HepG2 (cell line): ENCODE data around the gene TOP3B. TPM values are rescaled to one million over a fixed set of nuclear protein-coding genes. Genes with fewer than 3 reads are reported as not detected.

ENCODE experiments used
- ATAC-seq: fragments of 200-7000 bp; cut with Tn5 transposase; 3 replicates; pipeline ENCODE4 v1.9.1; 2020; ENCODE audit warnings: mild to moderate bottlenecking, moderate library complexity
- BruUV-seq: library from RNA; stranded (reverse); fragments of 400-500 nt; replicated peaks from 2 replicates; lab custom pipeline; 2021; lab: Mats Ljungman, UMichigan
- CTCF ChIA-PET: fragments of 300-600 bp; formaldehyde crosslinking; extraction: SDS; loops from one replicate; lab custom pipeline; 2021; ENCODE audit warnings: low total read pairs, inconsistent platforms, low intra/inter-chr PET ratio; lab: Yijun Ruan, JAX
- POLR2A ChIA-PET: fragments of 350-600 bp; sonication (Branson Sonifier 250); formaldehyde crosslinking; loops from one replicate; lab custom pipeline; 2020; ENCODE audit warnings: antibody characterized with exemption, inconsistent platforms; lab: Yijun Ruan, JAX
- DNase-seq: peaks from one replicate; pipeline ENCODE4 v3.0.0-alpha.2; 2015; ENCODE audit warnings: low spot score
- FAIRE-seq: peaks from 3 replicates; lab custom pipeline; 2011; peaks lifted over from hg19 to GRCh38; lab: Jason Lieb, UNC
- H2AFZ ChIP-seq: one replicate; pipeline ENCODE4 v1.6.1; 2011; ENCODE audit warnings: low read length, inconsistent platforms
- H3K27ac ChIP-seq: fragments of 300-600 bp; 3 replicates; pipeline ENCODE4 v1.8.0; 2011; ENCODE audit warnings: mixed run types, mild to moderate bottlenecking, mixed read lengths, low read length, inconsistent platforms; ENCODE audit not compliant: insufficient read depth; ENCODE audit errors: extremely low read length
- H3K27me3 ChIP-seq, 2 experiments: fragments of 200-600 bp in 1 of 2; 2 replicates in 1 of 2; 3 replicates in 1 of 2; pipeline versions ENCODE4 v1.6.0 to v1.8.0; 2011; ENCODE audit warnings: low read length in 2 of 2, mild to moderate bottlenecking in 2 of 2, moderate library complexity in 2 of 2, inconsistent platforms in 1 of 2; ENCODE audit not compliant: insufficient read depth in 2 of 2, control insufficient read depth in 1 of 2
- H3K36me3 ChIP-seq, 2 experiments: fragments of 200-600 bp in 1 of 2; replicated peaks in 1 of 2; 2 replicates in 1 of 2; 3 replicates in 1 of 2; pipeline versions ENCODE4 v1.5.1 to v1.8.0; 2011; ENCODE audit warnings: low read length in 2 of 2, inconsistent platforms in 1 of 2; ENCODE audit not compliant: insufficient read depth in 2 of 2, control insufficient read depth in 1 of 2
- H3K4me1 ChIP-seq: 2 replicates; pipeline ENCODE4 v1.5.1; 2012; ENCODE audit warnings: low read length, inconsistent platforms; ENCODE audit not compliant: insufficient read depth
- H3K4me2 ChIP-seq: 2 replicates; pipeline ENCODE4 v1.6.0; 2011; ENCODE audit warnings: low read depth, low read length, inconsistent platforms
- H3K4me3 ChIP-seq, 3 experiments: fragments of 200-600 bp in 1 of 3; sonication (generic), shearing (Covaris generic) in 1 of 3; replicated peaks in 1 of 3; 2 replicates each; pipeline ENCODE4 v1.5.1; 2011 to 2016; ENCODE audit warnings: low read length in 3 of 3, inconsistent platforms in 2 of 3, low read depth in 2 of 3, mild to moderate bottlenecking in 2 of 3, control low read depth in 1 of 3, mixed read lengths in 1 of 3; ENCODE audit not compliant: insufficient read depth in 1 of 3
- H3K79me2 ChIP-seq: one replicate; pipeline ENCODE4 v1.6.1; 2011; ENCODE audit warnings: low read length, inconsistent platforms; ENCODE audit not compliant: insufficient read depth
- H3K9ac ChIP-seq: 2 replicates; pipeline ENCODE4 v1.6.0; 2011; ENCODE audit warnings: mild to moderate bottlenecking, low read depth, low read length, inconsistent platforms; ENCODE audit not compliant: insufficient read depth
- H3K9me3 ChIP-seq: 2 replicates; pipeline ENCODE4 v1.5.1; 2012; ENCODE audit warnings: mild to moderate bottlenecking, low read length
- H4K20me1 ChIP-seq: 2 replicates; pipeline ENCODE4 v1.6.0; 2011; ENCODE audit warnings: inconsistent platforms, mild to moderate bottlenecking, low read length, moderate library complexity; ENCODE audit not compliant: insufficient read depth
- ATRX ChIP-seq: sonication (generic); formaldehyde crosslinking; IDR thresholded peaks from 2 replicates; pipeline ENCODE4 v1.4.0; 2020; ENCODE audit warnings: missing genetic modification reagents, borderline replicate concordance
- IKZF4 ChIP-seq: sonication (generic); formaldehyde crosslinking; IDR thresholded peaks from 2 replicates; pipeline ENCODE4 v1.5.1; 2020; ENCODE audit warnings: borderline replicate concordance, mild to moderate bottlenecking, low read depth, missing genetic modification reagents; ENCODE audit errors: not compliant biosample characterization
- KMT2A ChIP-seq: sonication (generic); formaldehyde crosslinking; IDR thresholded peaks from 2 replicates; pipeline ENCODE4 v1.4.0; 2020; ENCODE audit warnings: missing genetic modification reagents
- NBN ChIP-seq: fragments of 450-650 bp; conservative IDR thresholded peaks from 2 replicates; pipeline ENCODE4 v1.6.1; 2017
- RXRB ChIP-seq: IDR thresholded peaks from 2 replicates; pipeline ENCODE4 v1.6.1; 2016; ENCODE audit warnings: borderline replicate concordance, missing genetic modification reagents, missing compliant biosample characterization
- SP4 ChIP-seq: sonication (generic); formaldehyde crosslinking; IDR thresholded peaks from 2 replicates; pipeline ENCODE4 v1.8.1; 2023; ENCODE audit warnings: mild to moderate bottlenecking, missing genetic modification reagents
- STAG1 ChIP-seq: sonication (generic); formaldehyde crosslinking; IDR thresholded peaks from 2 replicates; pipeline ENCODE4 v1.4.0; 2020; ENCODE audit warnings: missing genetic modification reagents
- U2AF2 ChIP-seq: fragments of 200-400 bp; formaldehyde crosslinking; IDR thresholded peaks from 2 replicates; pipeline ENCODE4 v1.6.1; 2017; ENCODE audit warnings: low read depth, mild to moderate bottlenecking, low read length
- WGBS: methylation state at CpG from one replicate; pipeline ENCODE4 v1.1.6; 2017; ENCODE audit warnings: low lambda C conversion rate; 5-methylcytosine and 5-hydroxymethylcytosine counted together
- in situ Hi-C: cut with HindIII; loops from 2 replicates; pipeline ENCODE4 v1.10.0; 2017; ENCODE audit warnings: low pct_unique_long_range_greater_than_20kb; ENCODE audit not compliant: extremely low pct_ligation_motif_present
- intact Hi-C: fragments of 100-400 bp; cut with micrococcal nuclease; formaldehyde crosslinking; loops from one replicate; pipeline ENCODE4 v1.10.0; 2022; ENCODE audit not compliant: unreplicated experiment
- polyA plus RNA-seq, 8 experiments: library from polyadenylated mRNA; depleted of rRNA in 3 of 8; stranded (reverse) in 7 of 8; unstranded in 1 of 8; fragments of >200 nt; fragmentation: Illumina TruSeq in 4 of 8; extraction: Trizol in 4 of 8; gene quantifications; 2 replicates each; pipeline versions ENCODE4 v1.2.1 to v1.2.3, GENCODE V29; 2011 to 2016; ENCODE audit warnings: low read depth in 4 of 8, missing spikeins in 1 of 8, mixed read lengths in 1 of 8; ENCODE audit not compliant: insufficient read depth in 1 of 8
- total RNA-seq, 5 experiments: library from RNA; depleted of rRNA; stranded (reverse); fragments of >200 nt; fragmentation: Illumina TruSeq; extraction: Trizol; gene quantifications; 2 replicates each; pipeline ENCODE4 v1.2.3, GENCODE V29; 2016; ENCODE audit warnings: low read depth in 1 of 5
- TF ChIP-seq, protein P1 (sequence below): sonication (generic); formaldehyde crosslinking; IDR thresholded peaks from 2 replicates; pipeline ENCODE4 v1.4.0; 2020; ENCODE audit warnings: missing genetic modification reagents, borderline replicate concordance
- TF ChIP-seq, protein P2 (sequence below): sonication (generic); formaldehyde crosslinking; conservative IDR thresholded peaks from 2 replicates; pipeline ENCODE4 v1.8.0; 2022; ENCODE audit warnings: low read depth, missing genetic modification reagents

Gene TOP3B
- total and polyA plus RNA-seq, 2 of the 13 experiments (the other 11 are each of a cell fraction or from before 2014, with no cell fraction given) = 28.5 to 29.7 TPM

DNA sequence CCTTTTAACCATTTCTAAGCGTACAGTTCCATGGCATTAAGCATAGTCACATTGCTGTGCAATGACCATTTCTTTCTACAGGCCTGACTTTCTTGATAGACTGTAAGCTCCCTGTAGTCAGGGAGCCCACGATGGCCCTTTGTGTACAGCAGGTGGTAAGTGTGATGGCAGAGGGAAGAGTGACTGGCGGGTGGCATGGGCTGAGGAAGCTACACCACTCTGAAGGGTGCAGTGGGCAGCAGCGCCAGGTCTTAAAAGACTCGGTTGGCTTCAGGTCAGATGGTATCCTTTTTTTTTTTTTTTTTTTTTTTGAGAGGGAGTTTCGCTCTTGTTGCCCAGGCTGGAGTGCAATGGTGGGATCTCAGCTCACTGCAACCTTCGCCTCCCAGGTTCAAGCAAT lies 31.5 kb downstream of the TOP3B start:
- in situ Hi-C loops (no loop called here), intact Hi-C loops (no loop called here)
- Histone ChIP-seq H4K20me1 (peaks cover 7% of the 10 kb centered on the region; the same call in 1 of the 2 replicates), H3K9ac (no peak overlapping the region), H3K79me2 (no peaks in the 10 kb centered on the region), H3K4me2 (no peak overlapping the region), H3K4me3 (no peak overlapping the region), H3K36me3 (no peaks in the 10 kb centered on the region), H2AFZ (no peak overlapping the region), H3K9me3 (no peaks in the 10 kb centered on the region), H3K27me3 (no peaks in the 10 kb centered on the region; a peak in 1 of 5 replicates), H3K4me1 (peaks cover 16% of the 10 kb centered on the region), H3K27ac (no peak overlapping the region)
- TF ChIP-seq U2AF2 (no peak), NBN (no peak), STAG1 (CRISPR knock-in tag) (no peak), SP4 (no peak), RXRB (CRISPR knock-in tag) (no peak), KMT2A (CRISPR knock-in tag) (no peak), IKZF4 (CRISPR knock-in tag) (no peak)
- TF ChIP-seq, protein P1, sequence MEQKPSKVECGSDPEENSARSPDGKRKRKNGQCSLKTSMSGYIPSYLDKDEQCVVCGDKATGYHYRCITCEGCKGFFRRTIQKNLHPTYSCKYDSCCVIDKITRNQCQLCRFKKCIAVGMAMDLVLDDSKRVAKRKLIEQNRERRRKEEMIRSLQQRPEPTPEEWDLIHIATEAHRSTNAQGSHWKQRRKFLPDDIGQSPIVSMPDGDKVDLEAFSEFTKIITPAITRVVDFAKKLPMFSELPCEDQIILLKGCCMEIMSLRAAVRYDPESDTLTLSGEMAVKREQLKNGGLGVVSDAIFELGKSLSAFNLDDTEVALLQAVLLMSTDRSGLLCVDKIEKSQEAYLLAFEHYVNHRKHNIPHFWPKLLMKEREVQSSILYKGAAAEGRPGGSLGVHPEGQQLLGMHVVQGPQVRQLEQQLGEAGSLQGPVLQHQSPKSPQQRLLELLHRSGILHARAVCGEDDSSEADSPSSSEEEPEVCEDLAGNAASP (CRISPR knock-in tag) = no peak
- no peak for FAIRE-seq
- POLR2A ChIA-PET = no interaction called here
- CTCF ChIA-PET = no interaction called here
- 98% methylated on average over 7 of the region's 7 CpGs for WGBS
- no peak for ATAC-seq
- DNase-seq = no peak
- BruUV-seq = no TSS peak

DNA sequence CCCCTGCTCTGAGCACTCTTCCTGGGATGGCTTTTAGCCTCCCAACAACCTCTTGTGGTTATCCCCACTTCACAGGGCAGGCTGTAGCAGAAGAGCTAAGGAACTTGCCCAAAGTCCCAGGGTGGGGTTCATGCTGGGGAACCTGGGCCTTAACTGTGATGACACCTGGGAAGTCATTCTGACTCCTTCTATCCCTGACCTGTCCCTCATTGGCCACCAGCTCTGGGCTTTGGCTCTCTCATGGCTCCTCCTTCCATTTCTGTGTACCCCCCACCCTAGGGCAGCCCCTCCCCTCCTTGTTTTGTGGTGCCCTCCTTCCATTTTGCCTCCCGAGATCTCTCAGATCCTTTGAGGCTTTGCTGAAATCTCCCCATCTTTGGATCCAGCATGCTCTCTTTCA lies 32.6 kb downstream of the TOP3B start:
- peaks cover 7% of the 10 kb centered on the region; the same call in 1 of the 2 replicates for H4K20me1 ChIP-seq
- intact Hi-C loops = no loop called here
- no peak overlapping the region for H3K9ac ChIP-seq
- DNase-seq (no peak), ATAC-seq (no peak), FAIRE-seq (no peak)
- no TSS peak for BruUV-seq
- CTCF ChIA-PET = no interaction called here
- peaks cover 16% of the 10 kb centered on the region for H3K4me1 ChIP-seq
- no peak overlapping the region for H2AFZ ChIP-seq
- H3K4me2 ChIP-seq = no peak overlapping the region
- 94% methylated on average over 1 of the region's 1 CpG for WGBS
- H3K79me2 ChIP-seq = no peaks in the 10 kb centered on the region
- POLR2A ChIA-PET = no interaction called here
- no peak overlapping the region for H3K4me3 ChIP-seq
- no peaks in the 10 kb centered on the region; a peak in 1 of 5 replicates for H3K27me3 ChIP-seq
- in situ Hi-C loops = loop anchor here (5.0 kb wide), 1 partner anchor 238 kb away; no protein-coding TSS in a partner anchor
- H3K9me3 ChIP-seq = no peaks in the 10 kb centered on the region
- H3K36me3 ChIP-seq = peaks cover 3 to 11% of the 10 kb centered on the region in 2 experiments; a peak in 3 of 5 replicates
- H3K27ac ChIP-seq = no peak overlapping the region
- TF ChIP-seq, protein P2, sequence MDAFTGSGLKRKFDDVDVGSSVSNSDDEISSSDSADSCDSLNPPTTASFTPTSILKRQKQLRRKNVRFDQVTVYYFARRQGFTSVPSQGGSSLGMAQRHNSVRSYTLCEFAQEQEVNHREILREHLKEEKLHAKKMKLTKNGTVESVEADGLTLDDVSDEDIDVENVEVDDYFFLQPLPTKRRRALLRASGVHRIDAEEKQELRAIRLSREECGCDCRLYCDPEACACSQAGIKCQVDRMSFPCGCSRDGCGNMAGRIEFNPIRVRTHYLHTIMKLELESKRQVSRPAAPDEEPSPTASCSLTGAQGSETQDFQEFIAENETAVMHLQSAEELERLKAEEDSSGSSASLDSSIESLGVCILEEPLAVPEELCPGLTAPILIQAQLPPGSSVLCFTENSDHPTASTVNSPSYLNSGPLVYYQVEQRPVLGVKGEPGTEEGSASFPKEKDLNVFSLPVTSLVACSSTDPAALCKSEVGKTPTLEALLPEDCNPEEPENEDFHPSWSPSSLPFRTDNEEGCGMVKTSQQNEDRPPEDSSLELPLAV = no peak
- no peak for TF ChIP-seq ATRX (CRISPR knock-in tag)
- TF ChIP-seq, protein P1 (CRISPR knock-in tag) = no peak
